ENCODE data around the gene SLC10A6.

Gene SLC10A6

GRCh38 chr4:86848732-86849619 is at the start of gene SLC10A6:
Gene SLC10A6 (minus strand): TSS chr4:86849384. CDS start chr4:86849115, 269 bp downstream.
- no peak for DNase-seq (ENCODE audit: low read depth)
- H3K4me3 ChIP-seq (ENCODE audit: low read depth, low read length) = no peak within 1 kb of the TSS
- TF ChIP-seq CTCF (IDR thresholded peaks at IDR 0.05; ENCODE audit: low read depth, low read length, missing control alignments) = no peak

GRCh38 chr4:86898562-86898961 is 49.4 kb upstream of the SLC10A6 start:
- H3K4me3 ChIP-seq (ENCODE audit: low read depth, low read length) = no peak overlapping the region
- DNase-seq (ENCODE audit: low read depth) = no peak
- peak; percentile 26 for TF ChIP-seq CTCF (IDR thresholded peaks at IDR 0.05; ENCODE audit: low read depth, low read length, missing control alignments)

- no peak overlapping the region for H3K4me3 ChIP-seq (ENCODE audit: low read depth, low read length)
- no peak for TF ChIP-seq CTCF (IDR thresholded peaks at IDR 0.05; ENCODE audit: low read depth, low read length, missing control alignments)
- DNase-seq (ENCODE audit: low read depth) = no peak
These were observed 47.4 kb upstream of the SLC10A6 start for GRCh38 chr4:86896596-86896995.

GRCh38 chr4:86895692-86896488 is 46.7 kb upstream of the SLC10A6 start:
- TF ChIP-seq CTCF (IDR thresholded peaks at IDR 0.05; ENCODE audit: low read depth, low read length, missing control alignments) = peak; percentile 54
- H3K4me3 ChIP-seq (ENCODE audit: low read depth, low read length) = no peak overlapping the region
- no peak for DNase-seq (ENCODE audit: low read depth)

- no peak for TF ChIP-seq CTCF (IDR thresholded peaks at IDR 0.05; ENCODE audit: low read depth, low read length, missing control alignments)
- H3K4me3 ChIP-seq (ENCODE audit: low read depth, low read length) = no peak overlapping the region
- no peak for DNase-seq (ENCODE audit: low read depth)
These were observed 45.3 kb upstream of the SLC10A6 start for GRCh38 chr4:86894455-86894854.

- no peak for TF ChIP-seq CTCF (IDR thresholded peaks at IDR 0.05; ENCODE audit: low read depth, low read length, missing control alignments)
- no peak overlapping the region for H3K4me3 ChIP-seq (ENCODE audit: low read depth, low read length)
- DNase-seq (ENCODE audit: low read depth) = no peak
These were observed 44.0 kb upstream of the SLC10A6 start for GRCh38 chr4:86893136-86893535.

Measured in GM12864 (cell line).